DND-41 (cell line): Measurements from ENCODE around the gene XPA.

Source experiments
- EZH2 ChIP-seq: IDR thresholded peaks from 3 replicates; pipeline ENCODE4 v1.6.1; 2012; ENCODE audit warnings: borderline replicate concordance, low read depth, mild to moderate bottlenecking, moderate library complexity, low read length, inconsistent platforms; ENCODE audit not compliant: severe bottlenecking
- TF ChIP-seq, protein P1 (sequence below): IDR thresholded peaks from 2 replicates; pipeline ENCODE4 v1.5.1; 2012; ENCODE audit warnings: borderline replicate concordance, low read length, moderate library complexity, mild to moderate bottlenecking; ENCODE audit not compliant: poor library complexity, severe bottlenecking; ENCODE audit errors: extremely low read depth

DNA sequence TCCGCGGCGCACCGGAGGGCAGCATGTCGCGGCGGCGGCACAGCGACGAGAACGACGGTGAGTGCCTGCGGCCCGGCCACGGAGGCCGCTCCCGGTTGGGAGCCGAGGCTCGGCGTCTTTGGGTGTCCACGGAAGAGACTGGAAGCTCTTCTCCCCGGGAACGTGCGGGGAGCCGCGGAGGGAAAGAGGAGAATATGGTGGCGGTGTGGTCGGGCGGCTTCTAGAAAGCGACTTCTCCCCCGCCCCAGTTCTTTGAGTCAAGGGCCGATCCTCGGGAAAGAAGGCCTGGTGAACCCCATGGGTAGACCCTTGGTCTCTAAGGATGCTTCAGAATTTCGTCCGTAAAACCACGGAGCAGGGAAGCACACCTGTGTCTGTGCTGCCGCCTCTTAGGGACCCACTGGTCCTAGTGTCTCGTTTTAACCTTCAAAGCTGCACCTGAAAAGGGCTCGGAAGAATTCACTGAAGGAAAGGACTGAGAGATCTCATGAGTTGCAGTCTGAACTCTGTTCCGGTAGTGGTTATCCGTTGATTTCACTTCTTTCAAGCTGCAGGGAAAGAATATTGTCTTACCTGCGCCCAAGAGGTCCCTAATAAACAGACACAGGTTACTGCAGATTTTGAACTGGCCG lies 63.2 kb downstream of the XPA start:
- TF ChIP-seq, protein P1, sequence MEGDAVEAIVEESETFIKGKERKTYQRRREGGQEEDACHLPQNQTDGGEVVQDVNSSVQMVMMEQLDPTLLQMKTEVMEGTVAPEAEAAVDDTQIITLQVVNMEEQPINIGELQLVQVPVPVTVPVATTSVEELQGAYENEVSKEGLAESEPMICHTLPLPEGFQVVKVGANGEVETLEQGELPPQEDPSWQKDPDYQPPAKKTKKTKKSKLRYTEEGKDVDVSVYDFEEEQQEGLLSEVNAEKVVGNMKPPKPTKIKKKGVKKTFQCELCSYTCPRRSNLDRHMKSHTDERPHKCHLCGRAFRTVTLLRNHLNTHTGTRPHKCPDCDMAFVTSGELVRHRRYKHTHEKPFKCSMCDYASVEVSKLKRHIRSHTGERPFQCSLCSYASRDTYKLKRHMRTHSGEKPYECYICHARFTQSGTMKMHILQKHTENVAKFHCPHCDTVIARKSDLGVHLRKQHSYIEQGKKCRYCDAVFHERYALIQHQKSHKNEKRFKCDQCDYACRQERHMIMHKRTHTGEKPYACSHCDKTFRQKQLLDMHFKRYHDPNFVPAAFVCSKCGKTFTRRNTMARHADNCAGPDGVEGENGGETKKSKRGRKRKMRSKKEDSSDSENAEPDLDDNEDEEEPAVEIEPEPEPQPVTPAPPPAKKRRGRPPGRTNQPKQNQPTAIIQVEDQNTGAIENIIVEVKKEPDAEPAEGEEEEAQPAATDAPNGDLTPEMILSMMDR, result no peak
- no peak for TF ChIP-seq EZH2
